ENCODE measurements around the gene MSI2.

Gene MSI2

DNA sequence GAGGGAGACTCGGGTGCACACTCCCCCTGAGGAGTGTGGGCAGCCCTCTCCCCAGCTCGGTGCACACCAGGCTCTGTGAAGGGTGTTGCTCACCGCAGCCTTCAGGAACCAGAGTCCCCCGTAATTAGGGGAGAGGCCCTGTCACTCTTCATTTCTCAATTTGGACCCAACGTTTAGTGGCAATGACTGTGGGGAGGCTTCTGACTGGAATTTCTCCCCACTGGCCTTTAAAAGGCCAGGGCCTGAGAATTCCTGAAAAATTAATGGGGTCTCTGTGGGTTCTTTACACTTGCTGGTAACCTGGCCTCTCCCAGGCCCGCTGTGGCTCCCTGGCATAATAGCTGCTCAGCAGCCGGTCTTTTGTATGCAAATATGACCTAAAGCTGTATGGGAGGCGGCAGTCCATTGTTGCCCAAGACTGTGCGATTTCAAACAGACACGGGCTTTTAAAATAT lies 209.7 kb downstream of the MSI2 start:
- Histone ChIP-seq H3K9me3 (replicated peaks in 1 of 2; ENCODE audit: control insufficient read depth in 2 of 2, insufficient read depth in 1 of 2, low read depth in 1 of 2, low read length in 2 of 2) (no peaks in the 10 kb centered on the region), H3K36me3 (replicated peaks in 1 of 2; ENCODE audit: control insufficient read depth in 2 of 2, insufficient read depth in 2 of 2, low read length in 2 of 2) (no peaks in the 10 kb centered on the region), H3K27me3 (ENCODE audit: control insufficient read depth in 3 of 3, insufficient read depth in 3 of 3, low read depth in 1 of 3, low read length in 3 of 3) (no peaks in the 10 kb centered on the region), H3K4me3 (ENCODE audit: low read length in 2 of 2) (no peak overlapping the region), H4K8ac (ENCODE audit: low read depth, low read length) (no peak overlapping the region), H2BK15ac (ENCODE audit: low read length) (no peak overlapping the region), H3K9ac (ENCODE audit: low read depth, low read length, poor library complexity) (no peak overlapping the region), H2BK5ac (ENCODE audit: low read length) (no peak overlapping the region), H2BK120ac (ENCODE audit: low read depth, low read length) (no peak overlapping the region), H2AK5ac (ENCODE audit: low read depth, low read length) (no peak overlapping the region), H2BK12ac (ENCODE audit: low read length) (no peak overlapping the region), H3K4me1 (ENCODE audit: control insufficient read depth in 2 of 2, insufficient read depth in 1 of 2, low read depth in 1 of 2, low read length in 2 of 2) (peaks cover 29 to 36% of the 10 kb centered on the region in 2 donors), H2AFZ (ENCODE audit: low read length) (no peak overlapping the region), H3K4ac (ENCODE audit: low read length) (no peak overlapping the region), H3K27ac (replicated peaks; ENCODE audit: low read length) (no peak overlapping the region), H3K14ac (ENCODE audit: low read length) (no peak overlapping the region), H3K18ac (ENCODE audit: low read length) (no peak overlapping the region), H4K91ac (ENCODE audit: low read depth, low read length, poor library complexity) (no peak overlapping the region), H3K23ac (ENCODE audit: low read depth, low read length, poor library complexity) (no peak overlapping the region), H3K79me1 (ENCODE audit: low read depth, low read length) (peaks cover 4% of the 10 kb centered on the region), H3K4me2 (ENCODE audit: insufficient read depth, low read length, poor library complexity, severe bottlenecking) (peak overlapping the region; percentile 45)
- DNase-seq (ENCODE audit: low spot score), result no peak
- no CpG with 5 or more reads among the region's 10 CpGs for WGBS, 2 donors (ENCODE audit: extremely low coverage in 2 of 2, insufficient read length in 2 of 2, insufficient replicate concordance in 1 of 2)

DNA sequence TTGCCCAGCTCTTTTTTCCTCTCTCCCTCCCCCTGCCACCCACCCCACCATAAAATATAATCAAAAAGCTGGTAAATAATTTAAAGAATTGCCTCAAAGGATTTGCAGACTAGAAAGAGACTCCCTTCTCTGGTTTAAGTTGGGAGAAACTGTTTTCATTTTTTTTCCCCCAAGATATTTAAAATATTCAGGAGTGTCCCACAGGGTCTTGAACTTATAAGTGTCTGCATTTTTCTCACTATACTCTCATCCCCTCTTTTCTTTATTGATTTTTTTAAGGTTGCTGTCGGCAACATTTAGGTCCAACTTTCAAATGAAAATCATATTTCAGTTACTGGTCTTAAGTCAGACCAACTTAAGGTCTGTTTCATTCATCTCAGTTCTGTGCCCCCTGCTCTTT lies 210.2 kb downstream of the MSI2 start:
- Histone ChIP-seq H3K18ac (ENCODE audit: low read length) (no peak overlapping the region), H2BK5ac (ENCODE audit: low read length) (no peak overlapping the region), H3K27ac (replicated peaks; ENCODE audit: low read length) (no peak overlapping the region), H3K4me3 (ENCODE audit: low read length in 2 of 2) (no peak overlapping the region), H3K14ac (ENCODE audit: low read length) (no peak overlapping the region), H4K8ac (ENCODE audit: low read depth, low read length) (no peak overlapping the region), H2BK15ac (ENCODE audit: low read length) (no peak overlapping the region), H3K4me2 (ENCODE audit: insufficient read depth, low read length, poor library complexity, severe bottlenecking) (no peak overlapping the region), H2BK120ac (ENCODE audit: low read depth, low read length) (no peak overlapping the region), H3K79me1 (ENCODE audit: low read depth, low read length) (peaks cover 4% of the 10 kb centered on the region), H2AFZ (ENCODE audit: low read length) (no peak overlapping the region), H2BK12ac (ENCODE audit: low read length) (no peak overlapping the region), H3K27me3 (ENCODE audit: control insufficient read depth in 3 of 3, insufficient read depth in 3 of 3, low read depth in 1 of 3, low read length in 3 of 3) (no peaks in the 10 kb centered on the region), H3K9me3 (replicated peaks in 1 of 2; ENCODE audit: control insufficient read depth in 2 of 2, insufficient read depth in 1 of 2, low read depth in 1 of 2, low read length in 2 of 2) (no peaks in the 10 kb centered on the region), H2AK5ac (ENCODE audit: low read depth, low read length) (no peak overlapping the region), H3K4me1 (ENCODE audit: control insufficient read depth in 2 of 2, insufficient read depth in 1 of 2, low read depth in 1 of 2, low read length in 2 of 2) (peaks cover 32 to 38% of the 10 kb centered on the region in 2 donors), H3K4ac (ENCODE audit: low read length) (no peak overlapping the region), H3K36me3 (replicated peaks in 1 of 2; ENCODE audit: control insufficient read depth in 2 of 2, insufficient read depth in 2 of 2, low read length in 2 of 2) (no peaks in the 10 kb centered on the region), H3K23ac (ENCODE audit: low read depth, low read length, poor library complexity) (no peak overlapping the region), H4K91ac (ENCODE audit: low read depth, low read length, poor library complexity) (no peak overlapping the region), H3K9ac (ENCODE audit: low read depth, low read length, poor library complexity) (no peak overlapping the region)
- WGBS, 2 donors (ENCODE audit: extremely low coverage in 2 of 2, insufficient read length in 2 of 2, insufficient replicate concordance in 1 of 2), result no CpG with 5 or more reads among the region's 1 CpG
- DNase-seq (ENCODE audit: low spot score), result no peak

DNA sequence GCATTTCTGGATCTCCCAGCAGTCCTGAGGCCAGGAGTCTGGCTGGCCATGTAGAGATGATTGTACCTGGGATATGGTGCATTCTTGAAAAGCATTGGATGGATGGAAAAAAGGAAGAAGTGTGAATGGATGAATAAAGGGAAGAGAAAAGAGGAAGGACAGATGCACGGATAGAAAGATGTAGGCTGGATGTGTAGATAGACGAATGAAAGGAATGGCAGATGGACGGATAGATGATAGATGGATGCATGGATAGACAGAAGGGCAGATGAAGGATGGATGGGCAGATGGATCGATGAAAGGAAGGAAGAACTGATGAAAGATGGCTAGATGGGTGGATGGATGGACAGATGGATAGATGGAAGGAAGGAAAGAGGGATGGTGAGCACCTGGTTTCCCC lies 210.9 kb downstream of the MSI2 start:
- no peak overlapping the region for H3K4me3 ChIP-seq (ENCODE audit: low read length in 2 of 2)
- no peak overlapping the region for H2AFZ ChIP-seq (ENCODE audit: low read length)
- no peaks in the 10 kb centered on the region for H3K9me3 ChIP-seq (replicated peaks in 1 of 2; ENCODE audit: control insufficient read depth in 2 of 2, insufficient read depth in 1 of 2, low read depth in 1 of 2, low read length in 2 of 2)
- H3K14ac ChIP-seq (ENCODE audit: low read length), result no peak overlapping the region
- no peaks in the 10 kb centered on the region for H3K36me3 ChIP-seq (replicated peaks in 1 of 2; ENCODE audit: control insufficient read depth in 2 of 2, insufficient read depth in 2 of 2, low read length in 2 of 2)
- 100% methylated on average over 1 of the region's 4 CpGs for WGBS, 2 donors (ENCODE audit: extremely low coverage in 2 of 2, insufficient read length in 2 of 2, insufficient replicate concordance in 1 of 2)
- no peak overlapping the region for H2AK5ac ChIP-seq (ENCODE audit: low read depth, low read length)
- H3K27me3 ChIP-seq (ENCODE audit: control insufficient read depth in 3 of 3, insufficient read depth in 3 of 3, low read depth in 1 of 3, low read length in 3 of 3), result no peaks in the 10 kb centered on the region
- no peak overlapping the region for H2BK12ac ChIP-seq (ENCODE audit: low read length)
- no peak overlapping the region for H4K91ac ChIP-seq (ENCODE audit: low read depth, low read length, poor library complexity)
- no peak overlapping the region for H2BK5ac ChIP-seq (ENCODE audit: low read length)
- H3K9ac ChIP-seq (ENCODE audit: low read depth, low read length, poor library complexity), result no peak overlapping the region
- H3K27ac ChIP-seq (replicated peaks; ENCODE audit: low read length), result no peak overlapping the region
- H3K4ac ChIP-seq (ENCODE audit: low read length), result no peak overlapping the region
- no peak overlapping the region for H4K8ac ChIP-seq (ENCODE audit: low read depth, low read length)
- peaks cover 39 to 45% of the 10 kb centered on the region in 2 donors for H3K4me1 ChIP-seq (ENCODE audit: control insufficient read depth in 2 of 2, insufficient read depth in 1 of 2, low read depth in 1 of 2, low read length in 2 of 2)
- H2BK120ac ChIP-seq (ENCODE audit: low read depth, low read length), result no peak overlapping the region
- no peak overlapping the region for H3K4me2 ChIP-seq (ENCODE audit: insufficient read depth, low read length, poor library complexity, severe bottlenecking)
- peaks cover 4% of the 10 kb centered on the region for H3K79me1 ChIP-seq (ENCODE audit: low read depth, low read length)
- H3K23ac ChIP-seq (ENCODE audit: low read depth, low read length, poor library complexity), result no peak overlapping the region
- no peak for DNase-seq (ENCODE audit: low spot score)
- H2BK15ac ChIP-seq (ENCODE audit: low read length), result no peak overlapping the region
- H3K18ac ChIP-seq (ENCODE audit: low read length), result no peak overlapping the region

DNA sequence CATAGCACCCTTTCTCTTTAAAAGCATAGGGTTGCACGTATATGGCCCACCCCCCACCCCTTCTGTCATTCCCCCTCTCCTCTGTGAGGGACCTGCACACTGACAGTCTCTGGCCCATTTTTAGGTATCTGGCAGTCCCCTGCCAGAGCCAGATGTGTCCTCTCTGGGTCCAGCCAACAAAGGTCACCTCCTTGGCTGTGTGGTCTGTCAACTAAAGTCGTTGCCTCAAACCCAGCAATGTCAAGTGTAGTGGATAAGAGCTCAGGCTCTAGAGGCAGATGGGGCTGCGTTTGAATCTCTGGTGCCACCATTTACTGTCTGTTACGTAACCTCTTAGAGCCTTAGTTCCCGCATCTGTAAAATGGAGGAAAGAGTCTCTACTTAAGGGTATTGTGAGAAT lies 211.5 kb downstream of the MSI2 start:
- Histone ChIP-seq H4K8ac (ENCODE audit: low read depth, low read length) (no peak overlapping the region), H2BK12ac (ENCODE audit: low read length) (no peak overlapping the region), H3K4me1 (ENCODE audit: control insufficient read depth in 2 of 2, insufficient read depth in 1 of 2, low read depth in 1 of 2, low read length in 2 of 2) (peaks cover 43 to 46% of the 10 kb centered on the region in 2 donors), H3K4me3 (ENCODE audit: low read length in 2 of 2) (no peak overlapping the region), H3K27ac (replicated peaks; ENCODE audit: low read length) (no peak overlapping the region), H3K79me1 (ENCODE audit: low read depth, low read length) (peaks cover 4% of the 10 kb centered on the region), H2AK5ac (ENCODE audit: low read depth, low read length) (no peak overlapping the region), H3K4me2 (ENCODE audit: insufficient read depth, low read length, poor library complexity, severe bottlenecking) (no peak overlapping the region), H3K23ac (ENCODE audit: low read depth, low read length, poor library complexity) (no peak overlapping the region), H2BK15ac (ENCODE audit: low read length) (no peak overlapping the region), H2AFZ (ENCODE audit: low read length) (no peak overlapping the region), H4K91ac (ENCODE audit: low read depth, low read length, poor library complexity) (no peak overlapping the region), H2BK120ac (ENCODE audit: low read depth, low read length) (no peak overlapping the region), H3K9me3 (replicated peaks in 1 of 2; ENCODE audit: control insufficient read depth in 2 of 2, insufficient read depth in 1 of 2, low read depth in 1 of 2, low read length in 2 of 2) (no peaks in the 10 kb centered on the region), H3K9ac (ENCODE audit: low read depth, low read length, poor library complexity) (no peak overlapping the region), H3K18ac (ENCODE audit: low read length) (no peak overlapping the region), H3K14ac (ENCODE audit: low read length) (no peak overlapping the region), H3K27me3 (ENCODE audit: control insufficient read depth in 3 of 3, insufficient read depth in 3 of 3, low read depth in 1 of 3, low read length in 3 of 3) (no peaks in the 10 kb centered on the region), H2BK5ac (ENCODE audit: low read length) (no peak overlapping the region), H3K4ac (ENCODE audit: low read length) (no peak overlapping the region), H3K36me3 (replicated peaks in 1 of 2; ENCODE audit: control insufficient read depth in 2 of 2, insufficient read depth in 2 of 2, low read length in 2 of 2) (no peaks in the 10 kb centered on the region)
- no peak for DNase-seq (ENCODE audit: low spot score)
- no CpG with 5 or more reads among the region's 5 CpGs for WGBS, 2 donors (ENCODE audit: extremely low coverage in 2 of 2, insufficient read length in 2 of 2, insufficient replicate concordance in 1 of 2)

All from neuronal stem cell (in vitro differentiated cells).